Omental fat pad (tissue), 4 donors: ENCODE data around the gene SIPA1L3. TPM values are rescaled to one million over a fixed set of nuclear protein-coding genes. Genes with fewer than 3 reads are reported as not detected.

Experiments used
- ATAC-seq: fragments of 150-250 bp; one replicate; pipeline ENCODE4 v1.9.1; 2016; ENCODE audit warnings: mild to moderate bottlenecking, moderate library complexity; ENCODE audit not compliant: low FRiP score
- DNase-seq: peaks from one replicate; pipeline ENCODE4 v3.0.0-alpha.2; 2019; ENCODE audit warnings: low spot score
- CTCF ChIP-seq, 3 donors: fragments of 450-650 bp; IDR thresholded peaks; one replicate each; pipeline ENCODE4 v1.5.1; 2016 to 2017; ENCODE audit warnings: antibody characterized with exemption in 3 of 3, mild to moderate bottlenecking in 3 of 3, moderate library complexity in 2 of 3
- total RNA-seq, 4 donors: library from RNA; depleted of rRNA; stranded (reverse); fragments of >200 nt; gene quantifications; one replicate each; pipeline ENCODE4 v1.1.0, GENCODE V29; 2016

SIPA1L3 gene
- total RNA-seq, 4 donors from 2014 or later, result 8.9 to 14.7 (median 12.0) TPM

GRCh38 chr19:38079926-38080380 lies 172.9 kb downstream of the SIPA1L3 start:
- ATAC-seq, result no peak
- no peak for TF ChIP-seq CTCF (IDR thresholded peaks at IDR 0.05)

GRCh38 chr19:38081547-38082255 lies 174.7 kb downstream of the SIPA1L3 start:
- no peak for ATAC-seq
- no peak for DNase-seq
- TF ChIP-seq CTCF (IDR thresholded peaks at IDR 0.05), result no peak

More at GRCh38 chr19:38079926-38080380, 172.9 kb downstream of the SIPA1L3 start:
- no peak for DNase-seq

- TF ChIP-seq CTCF (IDR thresholded peaks at IDR 0.05), result no peak
- no peak for DNase-seq
- no peak for ATAC-seq
Observed at GRCh38 chr19:38082256-38083118, 175.5 kb downstream of the SIPA1L3 start.

- DNase-seq, result no peak
- no peak for TF ChIP-seq CTCF (IDR thresholded peaks at IDR 0.05)
- ATAC-seq, result no peak
Observed at GRCh38 chr19:38084196-38084595, 177.2 kb downstream of the SIPA1L3 start.

GRCh38 chr19:38089440-38089839 lies 182.4 kb downstream of the SIPA1L3 start:
- no peak for DNase-seq
- no peak for ATAC-seq
- TF ChIP-seq CTCF (IDR thresholded peaks at IDR 0.05), result no peak

- no peak for ATAC-seq
- TF ChIP-seq CTCF (IDR thresholded peaks at IDR 0.05), result no peak
Observed at GRCh38 chr19:38093154-38093553, 186.1 kb downstream of the SIPA1L3 start.

More at GRCh38 chr19:38093154-38093553, 186.1 kb downstream of the SIPA1L3 start:
- DNase-seq, result no peak
